Spleen (tissue), 7 donors: ENCODE data around the gene TNPO2.

Experiments
- POLR2A ChIP-seq, 3 donors: fragments of 450-650 bp; IDR thresholded peaks; one replicate each; pipeline ENCODE4 v1.5.1; 2017; ENCODE audit warnings: antibody characterized with exemption in 3 of 3, mild to moderate bottlenecking in 1 of 3
- POLR2AphosphoS5 ChIP-seq, 3 donors: sonication (generic); formaldehyde crosslinking; IDR thresholded peaks; one replicate each; pipeline ENCODE4 v1.5.1; 2017; ENCODE audit warnings: antibody characterized with exemption in 3 of 3
- TF ChIP-seq, protein P1 (sequence below), 11 experiments: fragments of 200-600 bp in 7 of 11; fragments of 450-650 bp in 4 of 11; sonication (generic) in 4 of 11; IDR thresholded peaks in 8 of 11; conservative IDR thresholded peaks in 3 of 11; 1 replicate in 7 of 11; 2 replicates in 4 of 11; pipeline versions ENCODE4 v1.4.0 to v1.8.0; 2016 to 2021; ENCODE audit warnings: antibody characterized with exemption in 11 of 11, inconsistent platforms in 4 of 11, mild to moderate bottlenecking in 1 of 11
- donor health status: DM: no; HTN: no; CAD: no; lungs with moderate emphysema.
- donor health status: DM: no; HTN: no; CAD: no.
- donor health status: DM: no; HTN: no; CAD: no.

DNA sequence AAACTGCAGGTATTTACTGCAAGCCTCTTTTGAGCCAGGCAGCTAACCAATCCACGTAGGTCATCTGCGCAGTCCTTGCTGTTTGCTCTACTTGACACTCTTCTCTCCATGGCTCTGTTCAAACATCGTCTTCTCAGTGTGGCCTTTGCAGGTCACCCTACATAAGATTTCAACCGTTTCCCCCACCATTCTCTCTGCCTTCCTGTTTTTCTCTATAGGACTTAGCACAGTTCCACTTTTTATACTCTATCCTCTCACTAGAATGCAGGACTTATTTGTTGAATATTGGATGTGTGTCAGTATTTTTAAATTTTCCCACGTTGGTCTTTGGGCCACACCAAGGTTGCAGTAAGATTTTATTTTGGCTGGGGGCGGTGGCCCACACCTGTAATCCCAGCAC, 25.6 kb downstream of the TNPO2 start:
- TF ChIP-seq, protein P1, sequence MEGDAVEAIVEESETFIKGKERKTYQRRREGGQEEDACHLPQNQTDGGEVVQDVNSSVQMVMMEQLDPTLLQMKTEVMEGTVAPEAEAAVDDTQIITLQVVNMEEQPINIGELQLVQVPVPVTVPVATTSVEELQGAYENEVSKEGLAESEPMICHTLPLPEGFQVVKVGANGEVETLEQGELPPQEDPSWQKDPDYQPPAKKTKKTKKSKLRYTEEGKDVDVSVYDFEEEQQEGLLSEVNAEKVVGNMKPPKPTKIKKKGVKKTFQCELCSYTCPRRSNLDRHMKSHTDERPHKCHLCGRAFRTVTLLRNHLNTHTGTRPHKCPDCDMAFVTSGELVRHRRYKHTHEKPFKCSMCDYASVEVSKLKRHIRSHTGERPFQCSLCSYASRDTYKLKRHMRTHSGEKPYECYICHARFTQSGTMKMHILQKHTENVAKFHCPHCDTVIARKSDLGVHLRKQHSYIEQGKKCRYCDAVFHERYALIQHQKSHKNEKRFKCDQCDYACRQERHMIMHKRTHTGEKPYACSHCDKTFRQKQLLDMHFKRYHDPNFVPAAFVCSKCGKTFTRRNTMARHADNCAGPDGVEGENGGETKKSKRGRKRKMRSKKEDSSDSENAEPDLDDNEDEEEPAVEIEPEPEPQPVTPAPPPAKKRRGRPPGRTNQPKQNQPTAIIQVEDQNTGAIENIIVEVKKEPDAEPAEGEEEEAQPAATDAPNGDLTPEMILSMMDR (IDR thresholded peaks at IDR 0.05 in 8 of 11, conservative IDR thresholded peaks at IDR 0.05 in 3 of 11), result no peak
- no peak for TF ChIP-seq POLR2AphosphoS5 (IDR thresholded peaks at IDR 0.05)
- no peak for TF ChIP-seq POLR2A (IDR thresholded peaks at IDR 0.05)
